LNCaP clone FGC (cell line): Measurements from ENCODE around the gene TCN2.
A peak's percentile ranks its signal among the peaks of the same experiment; 100 is the strongest.
"Not testable (repeated sequence)": the region's sequence is repeated elsewhere in the genome, so short reads cannot be mapped to it uniquely, and the experiment has no call there.

ENCODE experiments used
- DNase-seq: peaks from one replicate; pipeline ENCODE4 v3.0.0-alpha.2; 2011; ENCODE audit warnings: low read depth
- H3K4me3 ChIP-seq: 2 replicates; pipeline ENCODE4 v1.5.1; 2011; ENCODE audit warnings: mild to moderate bottlenecking, low read depth, low read length, control low read depth
- TF ChIP-seq, protein P1 (sequence below): IDR thresholded peaks from 2 replicates; pipeline ENCODE4 v1.5.1; 2012; ENCODE audit warnings: mild to moderate bottlenecking; ENCODE audit not compliant: control insufficient read depth, insufficient read depth; ENCODE audit errors: extremely low read depth

Gene TCN2

DNA sequence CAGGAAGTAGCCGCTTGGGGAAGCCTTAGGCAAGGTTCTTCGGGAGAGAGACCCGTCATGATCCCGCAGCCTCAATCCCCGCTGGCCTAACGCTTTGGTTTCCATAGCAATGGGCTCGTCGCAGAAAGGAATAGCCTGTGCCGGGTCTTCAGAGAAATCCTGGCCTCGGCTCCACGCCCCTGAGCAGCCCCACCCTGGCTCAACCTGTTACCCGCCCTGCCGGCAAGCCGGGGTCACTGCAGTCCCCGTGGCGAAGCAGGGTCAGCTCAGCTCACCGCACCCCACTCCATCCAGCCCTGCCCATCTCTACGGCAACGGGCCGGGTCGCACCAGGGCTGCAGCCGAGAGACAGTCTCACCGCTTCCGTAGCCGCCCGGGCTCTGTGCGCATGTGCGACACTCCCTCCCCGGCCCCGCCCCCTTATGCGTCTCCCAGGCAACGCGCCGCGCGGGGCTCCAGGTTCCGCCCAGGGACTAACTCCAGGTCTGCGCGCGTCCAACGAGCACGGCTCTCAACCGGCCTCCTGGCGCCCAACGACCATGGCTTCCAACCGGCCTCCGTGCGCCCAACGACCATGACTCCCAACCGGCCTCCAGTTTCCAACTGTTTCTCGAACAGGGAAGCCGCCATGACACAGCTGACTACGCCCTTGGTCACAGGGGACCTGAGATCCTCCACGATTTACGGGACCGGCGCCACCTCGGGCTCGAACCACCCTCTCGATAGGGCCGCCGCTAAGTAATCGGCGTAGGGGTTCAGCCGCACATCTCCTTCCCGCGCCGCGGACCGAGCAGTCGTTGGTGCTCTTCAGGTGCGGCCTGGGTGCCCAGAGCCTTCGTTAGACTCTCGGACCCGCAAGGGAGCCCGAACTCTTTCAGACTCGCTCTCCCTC is 60.8 kb downstream of the TCN2 start, which contains the start of gene DUSP18:
Gene DUSP18 (minus strand): TSS at position 382 of the 892 bp plus-strand sequence. CDS start 3,872 bp downstream, outside the sequence.
- peak within 1 kb of the TSS; percentile 60 for H3K4me3 ChIP-seq
- peak; percentile 49 for DNase-seq
- TF ChIP-seq, protein P1, sequence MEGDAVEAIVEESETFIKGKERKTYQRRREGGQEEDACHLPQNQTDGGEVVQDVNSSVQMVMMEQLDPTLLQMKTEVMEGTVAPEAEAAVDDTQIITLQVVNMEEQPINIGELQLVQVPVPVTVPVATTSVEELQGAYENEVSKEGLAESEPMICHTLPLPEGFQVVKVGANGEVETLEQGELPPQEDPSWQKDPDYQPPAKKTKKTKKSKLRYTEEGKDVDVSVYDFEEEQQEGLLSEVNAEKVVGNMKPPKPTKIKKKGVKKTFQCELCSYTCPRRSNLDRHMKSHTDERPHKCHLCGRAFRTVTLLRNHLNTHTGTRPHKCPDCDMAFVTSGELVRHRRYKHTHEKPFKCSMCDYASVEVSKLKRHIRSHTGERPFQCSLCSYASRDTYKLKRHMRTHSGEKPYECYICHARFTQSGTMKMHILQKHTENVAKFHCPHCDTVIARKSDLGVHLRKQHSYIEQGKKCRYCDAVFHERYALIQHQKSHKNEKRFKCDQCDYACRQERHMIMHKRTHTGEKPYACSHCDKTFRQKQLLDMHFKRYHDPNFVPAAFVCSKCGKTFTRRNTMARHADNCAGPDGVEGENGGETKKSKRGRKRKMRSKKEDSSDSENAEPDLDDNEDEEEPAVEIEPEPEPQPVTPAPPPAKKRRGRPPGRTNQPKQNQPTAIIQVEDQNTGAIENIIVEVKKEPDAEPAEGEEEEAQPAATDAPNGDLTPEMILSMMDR = no peak

DNA sequence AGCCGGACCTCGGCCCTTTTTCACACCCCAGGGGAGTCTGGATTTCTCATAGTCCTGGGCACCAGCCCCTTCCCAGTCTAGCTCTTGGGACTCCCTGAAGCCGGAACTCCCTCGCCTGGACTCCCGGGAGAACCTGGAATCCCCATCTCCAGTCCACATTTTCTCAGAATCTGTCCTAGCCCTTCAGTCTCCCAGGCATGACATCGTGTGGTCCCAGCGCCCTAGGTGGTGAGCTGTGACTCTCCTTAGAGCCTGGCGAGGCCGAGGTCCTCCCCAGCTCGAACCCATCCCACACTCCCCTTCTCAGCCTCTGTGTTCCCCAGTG is 61.4 kb downstream of the TCN2 start:
- peak overlapping the region; percentile 60 for H3K4me3 ChIP-seq
- no peak for DNase-seq
- TF ChIP-seq, protein P1 = no peak

DNA sequence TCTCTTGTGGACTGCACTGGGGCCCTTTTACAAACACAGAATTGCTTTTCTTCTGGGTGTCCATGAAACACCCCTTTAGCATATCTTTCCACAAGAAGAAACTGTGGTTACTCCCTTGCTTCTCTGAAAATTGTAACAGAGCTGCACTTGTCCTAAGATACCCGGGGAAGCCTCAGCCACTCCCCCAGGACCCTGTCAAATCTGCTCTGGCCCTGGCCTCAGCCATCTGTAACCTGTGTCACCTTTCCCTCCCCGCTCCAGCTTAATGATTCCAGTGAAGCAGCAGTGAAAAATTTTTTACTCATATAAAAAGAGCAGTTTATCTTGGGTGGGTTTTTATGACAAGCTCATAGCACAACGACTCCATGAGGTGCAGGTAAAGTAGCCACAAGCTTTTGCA is 64.1 kb downstream of the TCN2 start:
- TF ChIP-seq, protein P1 = no peak
- DNase-seq = no peak
- H3K4me3 ChIP-seq = no peak overlapping the region

DNA sequence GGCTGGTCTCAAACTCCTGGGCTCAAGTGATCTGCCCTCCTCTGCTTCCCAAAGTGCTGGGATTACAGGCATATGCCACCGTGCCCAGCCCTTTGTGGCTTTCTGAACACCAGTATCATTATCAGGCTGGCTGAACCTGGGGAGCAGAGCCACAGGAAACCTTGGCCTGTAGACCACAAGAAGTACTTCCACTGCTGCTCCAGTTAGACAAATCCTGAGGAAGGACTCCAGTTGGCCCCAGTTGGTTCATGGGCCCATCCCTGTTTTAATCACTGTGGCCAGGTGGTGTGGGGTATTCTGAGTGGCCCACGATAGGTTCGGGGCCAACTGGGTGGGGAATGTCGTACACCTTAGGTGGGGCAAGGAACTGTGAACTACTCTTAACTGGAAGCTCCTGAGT is 66.2 kb downstream of the TCN2 start:
- TF ChIP-seq, protein P1 = no peak
- DNase-seq = no peak
- H3K4me3 ChIP-seq = no peak overlapping the region

DNA sequence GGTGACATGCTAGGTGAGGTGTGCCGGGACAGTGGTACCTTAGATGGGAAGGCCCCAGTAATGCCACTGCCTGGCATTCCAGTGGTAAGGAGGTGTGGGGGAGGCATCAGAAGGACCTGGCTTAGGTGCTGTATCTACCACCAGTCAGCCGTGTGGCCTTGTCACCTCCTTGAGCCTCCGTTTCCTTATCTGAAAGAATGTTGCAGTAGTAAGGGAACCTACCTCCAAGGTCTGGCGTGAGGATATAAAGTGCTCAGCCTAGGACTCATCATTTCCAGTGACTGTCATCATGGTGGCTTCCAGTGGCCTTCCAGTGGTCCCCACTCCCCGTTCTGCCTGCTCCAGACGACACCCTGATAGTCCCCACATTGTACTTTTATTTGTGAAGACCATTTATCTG is 67.5 kb downstream of the TCN2 start:
- H3K4me3 ChIP-seq = no peak overlapping the region
- DNase-seq = no peak
- TF ChIP-seq, protein P1 = no peak

DNA sequence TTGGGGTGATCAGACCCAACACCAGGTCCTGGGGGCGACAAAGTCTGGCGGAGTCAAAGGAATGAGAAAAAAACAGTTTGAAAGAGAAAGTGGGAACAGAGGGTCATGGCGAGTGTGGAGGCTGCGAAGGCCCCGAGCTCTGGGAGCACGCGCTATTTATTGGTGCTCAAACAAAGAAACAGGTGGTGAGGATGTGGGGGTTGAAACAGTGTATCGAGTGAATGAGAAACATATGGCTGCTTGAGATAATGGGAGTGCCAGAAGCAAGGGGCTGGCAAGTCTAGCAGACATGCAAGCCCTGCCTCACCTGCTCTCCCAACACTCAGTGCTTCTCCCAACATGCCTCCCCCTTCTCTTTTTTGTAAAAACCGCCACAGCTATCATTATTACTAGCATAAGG is 68.5 kb downstream of the TCN2 start:
- H3K4me3 ChIP-seq = no peak overlapping the region
- TF ChIP-seq, protein P1 = no peak
- DNase-seq = no peak

DNA sequence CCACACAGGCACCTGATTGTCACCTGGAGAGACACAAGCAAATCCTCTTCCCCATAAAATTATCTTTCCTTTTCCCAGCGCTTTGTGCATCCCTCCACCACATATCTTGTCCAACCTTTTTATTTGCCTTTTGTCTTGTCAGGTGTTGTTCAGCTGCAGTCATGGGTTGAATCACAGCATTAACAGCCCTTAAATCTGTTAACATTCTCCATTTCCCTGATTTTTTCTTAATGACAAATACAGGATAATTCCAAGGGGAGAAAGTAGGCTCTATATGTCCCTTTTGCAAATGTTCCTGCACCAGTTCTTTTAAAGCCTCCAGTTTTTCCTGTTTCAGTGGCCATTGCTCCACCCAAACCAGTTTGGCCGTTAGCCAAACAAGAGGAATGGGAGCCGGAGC is 69.6 kb downstream of the TCN2 start:
- DNase-seq = not testable (repeated sequence)

More for the DNA sequence above, 69.6 kb downstream of the TCN2 start:
- H3K4me3 ChIP-seq = not testable (repeated sequence)
